ENCODE measurements around the gene AQP2.

The AQP2 gene

GRCh38 chr12:49920915-49921286 is 29.6 kb upstream of the AQP2 start:
- DNase-seq (ENCODE audit: low read depth) = no peak

GRCh38 chr12:49921299-49921698 is 29.2 kb upstream of the AQP2 start:
- DNase-seq (ENCODE audit: low read depth) = no peak

- no peak for DNase-seq (ENCODE audit: low read depth)
Measured at GRCh38 chr12:49921936-49922335, 28.6 kb upstream of the AQP2 start.

GRCh38 chr12:49922349-49923034 is 28.0 kb upstream of the AQP2 start:
- no peak for DNase-seq (ENCODE audit: low read depth)

DNA sequence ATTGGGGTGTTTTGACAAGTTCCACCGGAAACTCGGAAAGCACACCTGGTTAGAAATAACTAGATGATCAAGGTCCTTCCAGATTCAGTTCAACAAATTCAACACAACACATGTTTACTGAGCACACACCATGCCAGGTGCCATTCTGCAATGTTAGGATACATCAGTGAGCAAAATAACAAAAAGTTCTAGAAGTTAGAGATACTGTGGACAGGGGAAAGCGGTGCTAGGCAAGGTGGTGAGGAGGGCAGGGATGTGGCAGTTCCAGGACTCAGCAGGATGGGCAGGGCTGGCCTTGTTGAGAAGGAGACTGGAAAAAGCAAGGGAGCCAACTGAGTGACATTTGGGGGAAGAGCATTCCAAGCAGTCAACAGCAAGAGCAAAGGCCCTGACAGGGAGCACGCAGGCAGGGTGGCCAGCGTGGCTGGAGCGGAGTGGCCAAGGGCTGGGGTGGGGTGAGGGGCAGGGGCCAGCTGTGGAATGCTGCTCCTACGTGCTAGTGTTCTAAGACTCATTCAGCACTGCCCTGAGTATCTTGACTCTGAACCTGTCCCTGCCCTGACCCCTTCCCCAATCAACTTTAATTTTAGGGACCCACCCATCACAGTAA is 27.4 kb upstream of the AQP2 start:
- DNase-seq (ENCODE audit: low read depth) = no peak

GRCh38 chr12:49923880-49924556 is 26.5 kb upstream of the AQP2 start:
- no peak for DNase-seq (ENCODE audit: low read depth)

DNA sequence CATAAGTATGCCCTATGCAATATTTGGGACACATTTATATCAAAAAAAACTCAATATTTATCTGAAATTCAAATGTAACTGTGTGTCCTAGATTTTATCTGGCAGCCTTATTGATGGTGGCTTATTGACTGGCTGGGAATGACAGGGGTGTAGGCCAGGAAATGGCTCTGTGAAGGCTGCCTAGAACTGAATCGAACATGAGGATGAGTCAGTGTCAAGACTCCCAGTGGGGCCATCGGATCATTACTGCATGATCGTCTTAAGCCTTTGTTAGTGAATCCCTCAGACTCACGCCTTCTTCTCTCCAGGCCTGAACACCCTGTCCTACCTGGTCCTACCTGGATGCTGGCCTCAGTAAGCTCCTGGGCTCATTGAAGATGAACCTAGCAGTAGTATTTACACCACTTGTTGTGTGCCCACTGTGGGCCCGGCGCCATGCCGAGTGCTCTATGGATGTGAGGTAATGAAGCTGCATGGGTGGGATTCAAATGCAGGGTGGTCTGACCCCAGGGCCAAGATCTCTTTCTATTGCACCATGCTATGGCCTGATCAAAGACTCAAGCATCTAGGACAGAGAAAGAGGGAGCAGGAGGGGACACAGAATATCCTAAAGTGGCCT is 25.8 kb upstream of the AQP2 start:
- DNase-seq (ENCODE audit: low read depth) = no peak

GRCh38 chr12:49925433-49926204 is 24.9 kb upstream of the AQP2 start:
- no peak for DNase-seq (ENCODE audit: low read depth)

GRCh38 chr12:49928471-49928870 is 22.1 kb upstream of the AQP2 start:
- DNase-seq (ENCODE audit: low read depth) = no peak

DNA sequence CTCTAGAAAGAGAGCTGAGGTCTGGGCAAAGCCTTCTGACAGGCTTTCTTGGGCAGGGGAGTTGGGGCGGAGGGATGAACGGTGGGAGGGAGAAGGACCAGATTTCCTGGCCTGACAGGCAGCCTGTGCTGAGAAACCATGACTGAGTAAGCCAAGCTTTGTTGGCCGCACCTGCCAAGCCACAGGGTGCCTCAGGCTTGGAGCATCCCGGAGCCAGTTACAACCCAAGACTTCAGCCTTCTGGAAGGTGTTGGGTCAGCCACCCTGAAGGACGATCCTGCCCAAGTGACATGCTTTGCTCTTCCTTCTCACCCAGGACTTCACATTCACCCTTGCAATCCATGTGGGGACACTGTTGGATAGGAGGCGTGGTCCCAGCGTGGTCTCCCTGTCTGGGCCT is 21.0 kb upstream of the AQP2 start:
- DNase-seq (ENCODE audit: low read depth) = no peak

DNA sequence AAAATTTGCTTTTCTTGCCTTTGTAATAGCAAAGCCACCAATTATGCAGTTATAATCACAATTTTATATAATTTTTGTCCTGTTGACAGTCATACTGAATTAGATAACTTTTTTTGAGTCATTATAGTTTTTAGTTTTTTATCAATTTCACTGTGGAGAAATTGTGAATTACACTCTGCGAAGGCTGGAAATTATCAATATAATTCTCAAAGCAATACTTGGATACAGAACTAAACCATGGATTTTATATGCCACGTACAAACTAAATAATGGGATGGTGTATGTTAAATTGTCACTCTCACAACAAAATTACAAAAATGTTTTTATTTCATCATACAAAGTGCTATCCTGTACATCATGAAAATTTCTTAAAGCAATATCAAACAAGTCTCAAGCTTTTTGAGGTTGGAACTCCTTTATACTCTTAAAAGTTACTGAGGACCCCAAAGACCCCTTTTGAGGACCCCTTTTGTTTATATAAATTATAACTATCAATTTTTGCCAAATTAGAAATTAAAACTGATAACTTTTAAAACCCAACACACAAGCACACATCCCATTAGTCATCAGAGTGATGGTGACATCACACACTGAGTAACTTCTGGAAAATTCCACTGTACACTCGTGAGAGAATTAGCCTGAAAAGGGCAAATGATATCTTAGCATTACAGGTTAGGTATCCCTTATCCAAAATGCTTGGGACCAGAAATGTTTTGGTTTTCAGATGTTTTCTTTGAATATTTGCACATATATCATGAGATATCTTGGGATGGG is 19.8 kb upstream of the AQP2 start:
- DNase-seq (ENCODE audit: low read depth) = no peak

GRCh38 chr12:49932023-49932422 is 18.5 kb upstream of the AQP2 start:
- no peak for DNase-seq (ENCODE audit: low read depth)

- DNase-seq (ENCODE audit: low read depth) = no peak
Measured at GRCh38 chr12:49932533-49933130, 17.9 kb upstream of the AQP2 start.

DNA sequence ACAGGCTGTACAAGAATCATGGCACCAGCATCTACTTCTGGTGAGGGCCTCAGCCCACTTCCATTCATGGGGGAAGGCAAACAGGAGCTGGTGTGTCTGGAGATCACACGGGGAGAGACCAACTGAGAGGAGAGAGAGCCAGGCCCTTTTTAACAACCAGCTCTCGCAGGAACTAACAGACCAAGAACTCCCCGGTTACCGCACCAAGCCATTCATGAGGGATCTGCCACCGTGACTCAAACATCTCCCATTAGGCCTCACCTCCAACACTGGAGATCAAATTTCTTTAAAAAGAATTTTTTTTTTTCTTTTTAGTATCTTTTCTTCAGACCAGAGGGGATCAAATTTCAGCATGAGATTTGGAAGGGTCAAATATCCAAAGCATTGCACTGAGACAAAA is 16.7 kb upstream of the AQP2 start:
- DNase-seq (ENCODE audit: low read depth) = no peak

DNA sequence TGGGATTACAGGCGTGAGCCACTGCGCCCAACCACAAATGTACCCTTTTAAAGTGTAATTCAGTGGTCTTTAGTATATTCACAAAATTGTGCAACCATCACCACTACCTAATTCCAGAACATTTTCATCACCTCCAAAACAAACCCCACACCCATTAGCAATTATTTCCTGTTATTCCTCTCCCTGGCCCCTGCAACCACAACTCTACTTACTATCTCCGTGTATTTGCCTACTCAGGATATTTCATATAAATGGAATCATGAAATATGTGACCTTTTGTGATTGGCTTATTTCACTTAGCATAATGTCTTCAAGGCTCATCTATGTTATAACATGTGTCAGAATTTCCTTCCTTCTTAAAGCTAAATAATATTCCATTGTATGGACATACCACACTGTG is 16.0 kb upstream of the AQP2 start:
- DNase-seq (ENCODE audit: low read depth) = no peak

DNA sequence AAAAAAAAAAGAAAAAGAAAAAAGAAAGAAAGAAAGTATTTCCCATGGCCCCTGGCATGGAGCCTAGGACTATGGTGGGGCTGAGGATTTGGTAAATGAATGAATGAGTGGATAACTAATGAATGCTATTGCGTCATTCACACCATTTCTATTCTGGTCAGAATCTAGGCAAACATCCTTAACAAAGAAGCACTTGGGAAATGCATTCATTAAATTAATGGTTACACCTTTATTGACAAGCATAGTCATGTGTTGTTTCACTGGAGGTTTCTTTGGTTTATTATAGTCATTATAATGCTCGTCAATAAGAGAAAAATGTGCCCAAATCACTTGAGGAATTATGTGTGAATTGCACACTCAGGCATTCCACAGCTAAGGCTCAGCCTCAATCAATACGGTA is 13.6 kb upstream of the AQP2 start:
- DNase-seq (ENCODE audit: low read depth) = no peak

- DNase-seq (ENCODE audit: low read depth) = no peak
Measured at GRCh38 chr12:49937639-49938300, 12.8 kb upstream of the AQP2 start.

GRCh38 chr12:49939307-49939706 is 11.2 kb upstream of the AQP2 start:
- no peak for DNase-seq (ENCODE audit: low read depth)

- DNase-seq (ENCODE audit: low read depth) = no peak
Measured at GRCh38 chr12:49939707-49940106, 10.8 kb upstream of the AQP2 start.

All from stimulated activated CD8-positive, alpha-beta memory T cell treated with anti-CD3 and anti-CD28 coated beads, Interleukin-12 subunit alpha, Interleukin-12 subunit beta, amount 100 ng/mL, for 1 hour (primary cell).